GM21423 (cell line): ENCODE data around the gene LAMA3.

Experiments
- ATAC-seq: cut with Tn5 transposase; IDR thresholded peaks from one replicate; pipeline ENCODE4 v1.9.1; 2021; ENCODE audit warnings: mild to moderate bottlenecking, moderate library complexity; ENCODE audit not compliant: unreplicated experiment

Gene LAMA3

GRCh38 chr18:23897291-23897690 is 208.0 kb downstream of the LAMA3 start:
- ATAC-seq, result no peak

- no peak for ATAC-seq
Measured at GRCh38 chr18:23897733-23898132, 208.5 kb downstream of the LAMA3 start.

GRCh38 chr18:23900994-23901393 is 211.7 kb downstream of the LAMA3 start:
- ATAC-seq, result no peak

- ATAC-seq, result no peak
Measured at GRCh38 chr18:23902396-23902795, 213.1 kb downstream of the LAMA3 start.

- no peak for ATAC-seq
Measured at GRCh38 chr18:23903971-23904370, 214.7 kb downstream of the LAMA3 start.

GRCh38 chr18:23906658-23907057 is 217.4 kb downstream of the LAMA3 start:
- no peak for ATAC-seq

GRCh38 chr18:23908827-23909226 is 219.6 kb downstream of the LAMA3 start:
- ATAC-seq, result no peak

GRCh38 chr18:23910032-23910431 is 220.8 kb downstream of the LAMA3 start:
- ATAC-seq, result no peak

- no peak for ATAC-seq
Measured at GRCh38 chr18:23912356-23912755, 223.1 kb downstream of the LAMA3 start.

GRCh38 chr18:23916338-23916737 is 227.1 kb downstream of the LAMA3 start:
- ATAC-seq, result no peak

GRCh38 chr18:23918395-23919032 is 229.3 kb downstream of the LAMA3 start:
- no peak for ATAC-seq

- ATAC-seq, result no peak
Measured at GRCh38 chr18:23920054-23920453, 230.8 kb downstream of the LAMA3 start.

- ATAC-seq, result no peak
Measured at GRCh38 chr18:23921716-23922285, 232.5 kb downstream of the LAMA3 start.

GRCh38 chr18:23922939-23923338 is 233.7 kb downstream of the LAMA3 start:
- ATAC-seq, result peak; percentile 70

GRCh38 chr18:23924813-23925212 is 235.6 kb downstream of the LAMA3 start:
- ATAC-seq, result no peak

GRCh38 chr18:23926571-23926970 is 237.3 kb downstream of the LAMA3 start:
- no peak for ATAC-seq

- no peak for ATAC-seq
Measured at GRCh38 chr18:23927821-23928746, 238.8 kb downstream of the LAMA3 start.

- ATAC-seq, result no peak
Measured at GRCh38 chr18:23929362-23929930, 240.2 kb downstream of the LAMA3 start.

GRCh38 chr18:23930002-23930401 is 240.7 kb downstream of the LAMA3 start:
- no peak for ATAC-seq

- no peak for ATAC-seq
Measured at GRCh38 chr18:23932385-23933067, 243.3 kb downstream of the LAMA3 start.

GRCh38 chr18:23933407-23933806 is 244.2 kb downstream of the LAMA3 start:
- ATAC-seq, result no peak
